K562 (cell line): Measurements from ENCODE around the gene TMEM185B. TPM values are rescaled to one million over a fixed set of nuclear protein-coding genes. Genes with fewer than 3 reads are reported as not detected.
A peak's percentile ranks its signal among the peaks of the same experiment; 100 is the strongest.

Experiments used
- AFF4 ChIP-seq: sonication (generic); formaldehyde crosslinking; IDR thresholded peaks from 2 replicates; pipeline ENCODE4 v1.8.0; 2023; ENCODE audit warnings: mild to moderate bottlenecking, missing genetic modification reagents
- CAMTA2 ChIP-seq: fragments of 250-450 bp; sonication (Bioruptor Pico); conservative IDR thresholded peaks from 2 replicates; pipeline ENCODE4 v1.5.1; 2022
- EHMT2 ChIP-seq: fragments of 450-650 bp; IDR thresholded peaks from 2 replicates; pipeline ENCODE4 v1.6.1; 2018; ENCODE audit warnings: antibody characterized with exemption
- FIP1L1 ChIP-seq: fragments of 200-400 bp; formaldehyde crosslinking; IDR thresholded peaks from 2 replicates; pipeline ENCODE4 v1.6.1; 2018; ENCODE audit warnings: mild to moderate bottlenecking, low read depth, low read length; ENCODE audit not compliant: poor library complexity, severe bottlenecking
- FOXJ3 ChIP-seq: sonication (generic); formaldehyde crosslinking; IDR thresholded peaks from 2 replicates; pipeline ENCODE4 v1.4.0; 2020; ENCODE audit warnings: mild to moderate bottlenecking, missing genetic modification reagents
- GATAD2B ChIP-seq: fragments of 450-650 bp; IDR thresholded peaks from 2 replicates; pipeline ENCODE4 v1.6.1; 2017; ENCODE audit warnings: mild to moderate bottlenecking, borderline replicate concordance
- MAFG ChIP-seq: fragments of 450-650 bp; conservative IDR thresholded peaks from 2 replicates; pipeline ENCODE4 v1.6.1; 2016; ENCODE audit warnings: missing genetic modification characterization, missing compliant biosample characterization
- RBFOX2 ChIP-seq: fragments of 200-400 bp; formaldehyde crosslinking; IDR thresholded peaks from 2 replicates; pipeline ENCODE4 v1.6.1; 2017; ENCODE audit warnings: low read depth, mild to moderate bottlenecking, low read length, moderate library complexity
- RNF2 ChIP-seq: sonication (generic); IDR thresholded peaks from 2 replicates; pipeline ENCODE4 v1.6.1; 2016
- SRSF1 ChIP-seq: fragments of 200-400 bp; formaldehyde crosslinking; IDR thresholded peaks from 2 replicates; pipeline ENCODE4 v1.6.1; 2017; ENCODE audit warnings: mild to moderate bottlenecking, low read depth, low read length, moderate library complexity
- TFAM ChIP-seq: fragments of 250-450 bp; sonication (Bioruptor Pico); conservative IDR thresholded peaks from 2 replicates; pipeline ENCODE4 v1.5.0; 2021; ENCODE audit warnings: mild to moderate bottlenecking, moderate library complexity
- YY1 ChIP-seq, 3 experiments: IDR thresholded peaks; 2 replicates each; pipeline ENCODE4 v1.6.1; 2011; ENCODE audit warnings: low read length in 2 of 3, mild to moderate bottlenecking in 2 of 3, moderate library complexity in 2 of 3, borderline replicate concordance in 1 of 3, control low read depth in 1 of 3, low read depth in 1 of 3; ENCODE audit not compliant: insufficient read depth in 3 of 3, insufficient replicate concordance in 2 of 3, control insufficient read depth in 1 of 3, insufficient read length in 1 of 3; ENCODE audit errors: extremely low read depth in 1 of 3
- ZNF146 ChIP-seq: IDR thresholded peaks from one replicate; pipeline ENCODE4 v1.6.1; 2018; ENCODE audit warnings: missing compliant biosample characterization; ENCODE audit not compliant: unreplicated experiment
- ZNF764 ChIP-seq: fragments of 250-450 bp; sonication (Bioruptor Pico); IDR thresholded peaks from 2 replicates; pipeline ENCODE4 v1.4.0; 2020; ENCODE audit warnings: low read depth, mild to moderate bottlenecking, moderate library complexity
- ZNF785 ChIP-seq: fragments of 250-450 bp; sonication (Bioruptor Pico); IDR thresholded peaks from 2 replicates; pipeline ENCODE4 v1.4.0; 2020; ENCODE audit warnings: mild to moderate bottlenecking
- polyA plus RNA-seq, 8 experiments: library from polyadenylated mRNA; depleted of rRNA in 4 of 8; stranded (reverse) in 5 of 8; unstranded in 3 of 8; fragments of >200 nt; fragmentation: Nextera tagmentation in 2 of 8; fragmentation: Illumina TruSeq in 1 of 8; extraction: Ambion mirVana in 2 of 8; extraction: Trizol in 1 of 8; gene quantifications; 2 replicates each; pipeline versions ENCODE4 v1.2.1 to v1.2.3, GENCODE V29; 2011 to 2014; ENCODE audit warnings: inconsistent platforms in 1 of 8, missing spikeins in 1 of 8
- total RNA-seq, 7 experiments: library from RNA; depleted of rRNA in 6 of 7; stranded (reverse); fragments of >200 nt in 6 of 7; fragmentation: Illumina TruSeq in 2 of 7; extraction: Trizol in 2 of 7; gene quantifications; 2 replicates each; pipeline versions ENCODE4 v1.2.1 to v1.2.3, GENCODE V29; 2011 to 2021; ENCODE audit warnings: low replicate concordance in 1 of 7
- TF ChIP-seq, protein P1 (sequence below): fragments of 200-800 bp; sonication (Bioruptor generic); IDR thresholded peaks from 2 replicates; pipeline ENCODE4 v1.6.1; 2016; ENCODE audit warnings: missing genetic modification characterization, missing compliant biosample characterization
- TF ChIP-seq, protein P2 (sequence below): fragments of 450-650 bp; IDR thresholded peaks from 2 replicates; pipeline ENCODE4 v1.6.1; 2016; ENCODE audit warnings: antibody characterized with exemption

TMEM185B gene
- total and polyA plus RNA-seq, 9 of the 15 experiments (the other 6 are each of a cell fraction or from before 2014, with no cell fraction given): 2.9 to 28.2 (median 11.5) TPM

DNA sequence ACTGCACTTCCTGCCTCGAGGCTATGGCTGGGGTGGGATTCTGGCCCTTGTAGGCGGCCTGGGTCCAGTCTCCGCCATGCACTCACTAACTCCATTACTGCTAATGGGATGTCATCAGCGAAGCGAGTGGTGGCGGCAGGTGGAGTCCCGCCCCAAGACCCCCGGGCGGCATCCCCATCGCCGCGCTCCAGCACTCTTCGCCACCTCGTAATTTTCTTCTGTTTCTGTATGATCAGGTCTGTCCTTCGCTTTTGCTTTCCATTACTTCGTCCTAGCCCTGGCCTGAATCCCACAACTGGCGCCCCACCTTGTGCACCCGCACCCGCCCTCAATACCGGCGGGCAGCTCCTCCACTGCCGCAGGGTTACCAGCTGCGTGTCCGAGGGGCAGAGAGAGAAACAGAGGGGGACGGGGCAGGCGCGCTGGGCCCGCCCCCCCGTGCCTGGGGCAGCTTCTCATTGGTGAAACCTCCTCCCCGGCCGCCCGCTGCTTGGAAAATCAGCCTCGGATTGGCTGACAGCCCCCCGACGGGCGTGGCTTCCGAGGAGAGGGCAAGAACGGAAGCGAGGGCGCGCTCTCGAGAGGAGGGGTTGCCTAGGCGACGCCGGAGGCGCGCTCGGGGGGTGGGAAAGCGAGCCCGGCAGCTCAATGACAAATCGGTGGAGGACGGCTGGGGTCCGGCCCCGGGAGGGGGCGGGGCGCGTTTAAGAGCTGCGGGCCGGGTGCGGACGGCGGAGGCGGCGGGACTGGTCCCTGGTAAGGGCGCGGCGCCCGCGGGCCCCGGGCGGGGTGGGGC, 29.2 kb upstream of the TMEM185B start, which contains the start of gene RALB (continued):
- TF ChIP-seq, protein P1, sequence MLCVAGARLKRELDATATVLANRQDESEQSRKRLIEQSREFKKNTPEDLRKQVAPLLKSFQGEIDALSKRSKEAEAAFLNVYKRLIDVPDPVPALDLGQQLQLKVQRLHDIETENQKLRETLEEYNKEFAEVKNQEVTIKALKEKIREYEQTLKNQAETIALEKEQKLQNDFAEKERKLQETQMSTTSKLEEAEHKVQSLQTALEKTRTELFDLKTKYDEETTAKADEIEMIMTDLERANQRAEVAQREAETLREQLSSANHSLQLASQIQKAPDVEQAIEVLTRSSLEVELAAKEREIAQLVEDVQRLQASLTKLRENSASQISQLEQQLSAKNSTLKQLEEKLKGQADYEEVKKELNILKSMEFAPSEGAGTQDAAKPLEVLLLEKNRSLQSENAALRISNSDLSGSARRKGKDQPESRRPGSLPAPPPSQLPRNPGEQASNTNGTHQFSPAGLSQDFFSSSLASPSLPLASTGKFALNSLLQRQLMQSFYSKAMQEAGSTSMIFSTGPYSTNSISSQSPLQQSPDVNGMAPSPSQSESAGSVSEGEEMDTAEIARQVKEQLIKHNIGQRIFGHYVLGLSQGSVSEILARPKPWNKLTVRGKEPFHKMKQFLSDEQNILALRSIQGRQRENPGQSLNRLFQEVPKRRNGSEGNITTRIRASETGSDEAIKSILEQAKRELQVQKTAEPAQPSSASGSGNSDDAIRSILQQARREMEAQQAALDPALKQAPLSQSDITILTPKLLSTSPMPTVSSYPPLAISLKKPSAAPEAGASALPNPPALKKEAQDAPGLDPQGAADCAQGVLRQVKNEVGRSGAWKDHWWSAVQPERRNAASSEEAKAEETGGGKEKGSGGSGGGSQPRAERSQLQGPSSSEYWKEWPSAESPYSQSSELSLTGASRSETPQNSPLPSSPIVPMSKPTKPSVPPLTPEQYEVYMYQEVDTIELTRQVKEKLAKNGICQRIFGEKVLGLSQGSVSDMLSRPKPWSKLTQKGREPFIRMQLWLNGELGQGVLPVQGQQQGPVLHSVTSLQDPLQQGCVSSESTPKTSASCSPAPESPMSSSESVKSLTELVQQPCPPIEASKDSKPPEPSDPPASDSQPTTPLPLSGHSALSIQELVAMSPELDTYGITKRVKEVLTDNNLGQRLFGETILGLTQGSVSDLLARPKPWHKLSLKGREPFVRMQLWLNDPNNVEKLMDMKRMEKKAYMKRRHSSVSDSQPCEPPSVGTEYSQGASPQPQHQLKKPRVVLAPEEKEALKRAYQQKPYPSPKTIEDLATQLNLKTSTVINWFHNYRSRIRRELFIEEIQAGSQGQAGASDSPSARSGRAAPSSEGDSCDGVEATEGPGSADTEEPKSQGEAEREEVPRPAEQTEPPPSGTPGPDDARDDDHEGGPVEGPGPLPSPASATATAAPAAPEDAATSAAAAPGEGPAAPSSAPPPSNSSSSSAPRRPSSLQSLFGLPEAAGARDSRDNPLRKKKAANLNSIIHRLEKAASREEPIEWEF (CRISPR knock-in tag): no peak
- no peak for TF ChIP-seq ZNF146
- TF ChIP-seq AFF4 (CRISPR knock-in tag): peak; percentile 44; the same call in 1 of the 2 replicates
- no peak for TF ChIP-seq MAFG (tag)
- no peak for TF ChIP-seq RNF2
- no peak for TF ChIP-seq ZNF785 (CRISPR knock-in tag)
- TF ChIP-seq SRSF1: no peak
- TF ChIP-seq, protein P2, sequence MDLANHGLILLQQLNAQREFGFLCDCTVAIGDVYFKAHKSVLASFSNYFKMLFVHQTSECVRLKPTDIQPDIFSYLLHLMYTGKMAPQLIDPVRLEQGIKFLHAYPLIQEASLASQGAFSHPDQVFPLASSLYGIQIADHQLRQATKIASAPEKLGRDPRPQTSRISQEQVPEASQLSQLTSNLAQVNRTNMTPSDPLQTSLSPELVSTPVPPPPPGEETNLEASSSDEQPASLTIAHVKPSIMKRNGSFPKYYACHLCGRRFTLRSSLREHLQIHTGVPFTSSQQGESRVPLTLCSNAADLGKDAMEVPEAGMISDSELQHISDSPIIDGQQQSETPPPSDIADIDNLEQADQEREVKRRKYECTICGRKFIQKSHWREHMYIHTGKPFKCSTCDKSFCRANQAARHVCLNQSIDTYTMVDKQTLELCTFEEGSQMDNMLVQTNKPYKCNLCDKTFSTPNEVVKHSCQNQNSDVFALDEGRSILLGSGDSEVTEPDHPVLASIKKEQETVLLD: no peak
- TF ChIP-seq YY1 (IDR thresholded peaks at IDR 0.05; ENCODE audit: borderline replicate concordance in 1 of 3, control insufficient read depth in 1 of 3, extremely low read depth in 1 of 3, insufficient read depth in 3 of 3, insufficient read length in 1 of 3, insufficient replicate concordance in 2 of 3, low read depth in 1 of 3, low read length in 2 of 3): no peak
- TF ChIP-seq TFAM (CRISPR knock-in tag): no peak
- no peak for TF ChIP-seq GATAD2B
- TF ChIP-seq FOXJ3 (CRISPR knock-in tag): no peak
- TF ChIP-seq RBFOX2: peak; percentile 80
- TF ChIP-seq ZNF764 (CRISPR knock-in tag): no peak
- TF ChIP-seq EHMT2: no peak
- TF ChIP-seq CAMTA2 (CRISPR knock-in tag): peak; percentile 92
- TF ChIP-seq FIP1L1: no peak
